ENCODE data around the gene VASH2. TPM values are rescaled to one million over a fixed set of nuclear protein-coding genes. Genes with fewer than 3 reads are reported as not detected.
"Not testable (repeated sequence)": the region's sequence is repeated elsewhere in the genome, so short reads cannot be mapped to it uniquely, and the experiment has no call there.

The VASH2 gene
- total and polyA plus RNA-seq, 2 donors = 0.82 to 7.6 TPM

DNA sequence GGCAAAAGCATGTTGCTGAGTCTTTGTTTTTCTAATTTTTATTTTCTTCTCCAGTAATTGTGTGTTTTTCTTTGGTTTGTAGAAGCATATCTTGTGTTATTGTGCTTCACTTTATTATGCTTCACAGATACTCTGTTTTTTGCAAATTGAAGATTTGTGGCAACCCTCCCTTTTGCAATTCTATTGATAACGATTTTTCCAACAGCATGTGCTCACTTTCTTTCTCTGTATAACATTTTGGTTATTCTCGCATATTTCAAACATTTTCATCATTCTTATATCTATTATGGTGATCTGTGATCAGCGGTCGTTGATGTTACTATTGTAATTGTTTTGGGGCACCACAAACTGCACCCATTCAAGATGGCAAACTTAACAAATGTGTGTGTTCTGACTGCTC lies 69.1 kb downstream of the VASH2 start:
- no peaks in the 10 kb centered on the region for H3K36me3 ChIP-seq (ENCODE audit: control insufficient read depth in 2 of 2, insufficient read depth in 2 of 2, low read length in 1 of 2)
- H3K4me3 ChIP-seq (ENCODE audit: low read length in 2 of 2) = no peak overlapping the region
- no peak overlapping the region for H3K27ac ChIP-seq (ENCODE audit: low read depth in 1 of 2, low read length in 1 of 2)
- WGBS = 98% methylated on average over 4 of the region's 4 CpGs
- DNase-seq (ENCODE audit: low read depth in 6 of 9, low spot score in 9 of 9) = no peak
- H3K9me3 ChIP-seq (ENCODE audit: control insufficient read depth in 2 of 2, insufficient read depth in 1 of 2, low read length in 1 of 2) = no peaks in the 10 kb centered on the region
- H3K4me1 ChIP-seq (ENCODE audit: control insufficient read depth in 2 of 2, insufficient read depth in 2 of 2, low read length in 2 of 2) = peaks cover 3 to 7% of the 10 kb centered on the region in 2 donors
- H3K27me3 ChIP-seq (ENCODE audit: control insufficient read depth in 2 of 2, insufficient read depth in 1 of 2, low read length in 1 of 2) = no peaks in the 10 kb centered on the region

- 99% methylated on average over 3 of the region's 3 CpGs for WGBS
- no peaks in the 10 kb centered on the region for H3K27me3 ChIP-seq (ENCODE audit: control insufficient read depth in 2 of 2, insufficient read depth in 1 of 2, low read length in 1 of 2)
- peaks cover 0 to 4% of the 10 kb centered on the region in 2 donors for H3K4me1 ChIP-seq (ENCODE audit: control insufficient read depth in 2 of 2, insufficient read depth in 2 of 2, low read length in 2 of 2)
- no peaks in the 10 kb centered on the region for H3K9me3 ChIP-seq (ENCODE audit: control insufficient read depth in 2 of 2, insufficient read depth in 1 of 2, low read length in 1 of 2)
- H3K27ac ChIP-seq (ENCODE audit: low read depth in 1 of 2, low read length in 1 of 2) = no peak overlapping the region
- H3K4me3 ChIP-seq (ENCODE audit: low read length in 2 of 2) = no peak overlapping the region
- no peaks in the 10 kb centered on the region for H3K36me3 ChIP-seq (ENCODE audit: control insufficient read depth in 2 of 2, insufficient read depth in 2 of 2, low read length in 1 of 2)
- DNase-seq (ENCODE audit: low read depth in 6 of 9, low spot score in 9 of 9) = no peak
Measured at GRCh38 chr1:213020016-213020415, 69.7 kb downstream of the VASH2 start.

- WGBS = 90% methylated on average over 3 of the region's 3 CpGs
- DNase-seq (ENCODE audit: low read depth in 6 of 9, low spot score in 9 of 9); H3K4me1 ChIP-seq (ENCODE audit: control insufficient read depth in 2 of 2, insufficient read depth in 2 of 2, low read length in 2 of 2); H3K36me3 ChIP-seq (ENCODE audit: control insufficient read depth in 2 of 2, insufficient read depth in 2 of 2, low read length in 1 of 2); H3K9me3 ChIP-seq (ENCODE audit: control insufficient read depth in 2 of 2, insufficient read depth in 1 of 2, low read length in 1 of 2); H3K27me3 ChIP-seq (ENCODE audit: control insufficient read depth in 2 of 2, insufficient read depth in 1 of 2, low read length in 1 of 2); H3K27ac ChIP-seq (ENCODE audit: low read depth in 1 of 2, low read length in 1 of 2); H3K4me3 ChIP-seq (ENCODE audit: low read length in 2 of 2): not testable (repeated sequence)
Measured at GRCh38 chr1:213027024-213027423, 76.7 kb downstream of the VASH2 start.

DNA sequence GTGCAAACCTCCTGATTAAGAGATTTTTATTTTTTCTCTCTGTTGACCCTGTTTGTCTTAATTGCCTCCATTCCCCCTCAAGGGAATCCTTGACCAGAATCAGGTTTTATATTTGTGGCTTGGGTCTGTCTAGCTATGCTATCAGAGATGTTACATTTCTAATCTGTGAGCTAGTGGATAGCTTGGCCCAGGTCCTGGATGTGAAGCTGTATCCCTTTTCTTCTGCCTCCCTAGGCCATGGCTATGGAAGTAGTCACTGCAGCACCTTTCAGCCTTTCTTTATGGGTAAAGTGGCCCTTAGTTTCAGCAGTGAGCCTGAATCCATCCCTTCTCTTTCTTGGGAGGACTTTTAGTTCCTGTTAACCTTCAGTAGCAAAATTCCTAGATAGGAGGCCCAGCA lies 82.3 kb downstream of the VASH2 start:
- H3K4me3 ChIP-seq (ENCODE audit: low read length in 2 of 2) = no peak overlapping the region
- no peak for DNase-seq (ENCODE audit: low read depth in 6 of 9, low spot score in 9 of 9)
- no peak overlapping the region for H3K27ac ChIP-seq (ENCODE audit: low read depth in 1 of 2, low read length in 1 of 2)
- no peaks in the 10 kb centered on the region for H3K36me3 ChIP-seq (ENCODE audit: control insufficient read depth in 2 of 2, insufficient read depth in 2 of 2, low read length in 1 of 2)
- peaks cover 0 to 2% of the 10 kb centered on the region in 2 donors for H3K27me3 ChIP-seq (ENCODE audit: control insufficient read depth in 2 of 2, insufficient read depth in 1 of 2, low read length in 1 of 2)
- H3K9me3 ChIP-seq (ENCODE audit: control insufficient read depth in 2 of 2, insufficient read depth in 1 of 2, low read length in 1 of 2) = no peaks in the 10 kb centered on the region
- no peaks in the 10 kb centered on the region for H3K4me1 ChIP-seq (ENCODE audit: control insufficient read depth in 2 of 2, insufficient read depth in 2 of 2, low read length in 2 of 2)

- WGBS = 94% methylated on average over 1 of the region's 1 CpG
- no peaks in the 10 kb centered on the region for H3K4me1 ChIP-seq (ENCODE audit: control insufficient read depth in 2 of 2, insufficient read depth in 2 of 2, low read length in 2 of 2)
Measured at GRCh38 chr1:213034713-213035112, 84.4 kb downstream of the VASH2 start.

DNA sequence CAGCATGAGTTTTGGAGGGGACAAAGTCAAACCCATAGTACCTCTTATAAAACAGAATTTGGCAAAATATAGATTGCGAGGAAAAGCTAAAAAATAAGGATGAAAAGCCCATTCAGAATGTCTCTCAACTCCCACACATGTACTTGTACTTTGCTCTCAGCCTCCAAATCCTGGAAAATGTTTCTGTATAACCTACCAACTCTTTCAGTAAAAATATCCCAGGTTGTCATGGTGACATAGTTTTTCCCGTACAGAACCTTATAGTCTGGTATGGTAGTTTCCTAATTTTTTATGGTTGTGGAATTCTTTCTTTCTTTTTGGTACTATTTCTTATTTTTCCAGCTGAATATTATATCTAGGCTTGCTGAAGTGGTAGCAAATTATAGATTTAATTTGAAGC lies 85.2 kb downstream of the VASH2 start:
- Histone ChIP-seq H3K9me3 (ENCODE audit: control insufficient read depth in 2 of 2, insufficient read depth in 1 of 2, low read length in 1 of 2) (no peaks in the 10 kb centered on the region), H3K27me3 (ENCODE audit: control insufficient read depth in 2 of 2, insufficient read depth in 1 of 2, low read length in 1 of 2) (peaks cover 0 to 2% of the 10 kb centered on the region in 2 donors), H3K36me3 (ENCODE audit: control insufficient read depth in 2 of 2, insufficient read depth in 2 of 2, low read length in 1 of 2) (no peaks in the 10 kb centered on the region), H3K27ac (ENCODE audit: low read depth in 1 of 2, low read length in 1 of 2) (no peak overlapping the region), H3K4me3 (ENCODE audit: low read length in 2 of 2) (no peak overlapping the region), H3K4me1 (ENCODE audit: control insufficient read depth in 2 of 2, insufficient read depth in 2 of 2, low read length in 2 of 2) (no peaks in the 10 kb centered on the region)
- 95% methylated on average over 2 of the region's 2 CpGs for WGBS
- no peak for DNase-seq (ENCODE audit: low read depth in 6 of 9, low spot score in 9 of 9)

More at GRCh38 chr1:213034713-213035112, 84.4 kb downstream of the VASH2 start:
- H3K4me3 ChIP-seq (ENCODE audit: low read length in 2 of 2) = no peak overlapping the region
- no peak for DNase-seq (ENCODE audit: low read depth in 6 of 9, low spot score in 9 of 9)
- peaks cover 0 to 2% of the 10 kb centered on the region in 2 donors for H3K27me3 ChIP-seq (ENCODE audit: control insufficient read depth in 2 of 2, insufficient read depth in 1 of 2, low read length in 1 of 2)
- H3K27ac ChIP-seq (ENCODE audit: low read depth in 1 of 2, low read length in 1 of 2) = no peak overlapping the region
- H3K9me3 ChIP-seq (ENCODE audit: control insufficient read depth in 2 of 2, insufficient read depth in 1 of 2, low read length in 1 of 2) = no peaks in the 10 kb centered on the region
- H3K36me3 ChIP-seq (ENCODE audit: control insufficient read depth in 2 of 2, insufficient read depth in 2 of 2, low read length in 1 of 2) = no peaks in the 10 kb centered on the region

Other genes starting within 250 kb of the VASH2 start
- 48.8 TPM for gene NSL1, start 158.8 kb upstream of the VASH2 start, total RNA-seq
- gene NSL1, start 158.8 kb upstream of the VASH2 start, polyA plus RNA-seq = 23.8 TPM
- gene TATDN3, start 158.6 kb upstream of the VASH2 start, total RNA-seq = 19.1 TPM
- gene TATDN3, start 158.6 kb upstream of the VASH2 start, polyA plus RNA-seq = 19.1 TPM
- 0.33 TPM for gene SPATA45, start 102.9 kb upstream of the VASH2 start, total RNA-seq
- gene SPATA45, start 102.9 kb upstream of the VASH2 start, polyA plus RNA-seq = 0.18 TPM
- 8.7 TPM for gene FLVCR1, start 92.3 kb upstream of the VASH2 start, total RNA-seq
- 7.3 TPM for gene FLVCR1, start 92.3 kb upstream of the VASH2 start, polyA plus RNA-seq
- gene ANGEL2, start 65.3 kb downstream of the VASH2 start, total RNA-seq = 27.5 TPM
- 35.6 TPM for gene ANGEL2, start 65.3 kb downstream of the VASH2 start, polyA plus RNA-seq
- 8.8 TPM for gene RPS6KC1, start 100.7 kb downstream of the VASH2 start, total RNA-seq
- gene RPS6KC1, start 100.7 kb downstream of the VASH2 start, polyA plus RNA-seq = 7.2 TPM

Data from thymus (tissue), 11 donors.